ENCODE data around the gene MT1E.

MT1E gene

GRCh38 chr16:56588781-56589140, 36.8 kb upstream of the MT1E start (continued):
- no peak for TF ChIP-seq ZBTB11 (tag by site-specific recombination; conservative IDR thresholded peaks at IDR 0.05; ENCODE audit: low read depth)
- no peak for TF ChIP-seq ZSCAN16 (tag by site-specific recombination; IDR thresholded peaks at IDR 0.05)
- no peak for TF ChIP-seq ZNF211 (tag by site-specific recombination; IDR thresholded peaks at IDR 0.05; ENCODE audit: low read depth)
- TF ChIP-seq ZNF423 (tag by site-specific recombination; IDR thresholded peaks at IDR 0.05) = no peak
- no peak for TF ChIP-seq BCL11A (tag by site-specific recombination; IDR thresholded peaks at IDR 0.05; ENCODE audit: low read depth)

- POLR2A ChIA-PET = no interaction called here
- H3K27ac ChIP-seq (ENCODE audit: extremely low read depth, low read depth, low read length) = no peak within 1 kb of the TSS
- H3K36me3 ChIP-seq (ENCODE audit: control insufficient read depth in 2 of 2, insufficient read depth in 1 of 2, low read length in 2 of 2) = no peaks in the 10 kb centered on the region
- CTCF ChIA-PET = interaction anchor here (0.6 to 1.3 kb wide), 2 partner anchors 13 to 72 kb away, joined by 3 read pairs; no protein-coding TSS in a partner anchor
- H3K4me1 ChIP-seq (ENCODE audit: control insufficient read depth, insufficient read depth, low read length) = no peaks in the 10 kb centered on the region
- TF ChIP-seq ZNF426 (tag by site-specific recombination; IDR thresholded peaks at IDR 0.05) (no peak), ZBTB20 (tag by site-specific recombination; IDR thresholded peaks at IDR 0.05) (no peak), ZXDB (tag by site-specific recombination; IDR thresholded peaks at IDR 0.05) (no peak), GLI4 (tag by site-specific recombination; IDR thresholded peaks at IDR 0.05) (no peak), ZBTB7A (tag by site-specific recombination; IDR thresholded peaks at IDR 0.05; ENCODE audit: low read depth) (no peak), ZNF701 (tag by site-specific recombination; IDR thresholded peaks at IDR 0.05) (no peak), SP2 (tag by site-specific recombination; IDR thresholded peaks at IDR 0.05) (no peak), ZNF157 (tag by site-specific recombination; IDR thresholded peaks at IDR 0.05) (no peak), ZNF155 (tag by site-specific recombination; IDR thresholded peaks at IDR 0.05) (no peak), ZNF654 (tag by site-specific recombination; IDR thresholded peaks at IDR 0.05; ENCODE audit: low read depth) (no peak), ZNF670 (tag by site-specific recombination; IDR thresholded peaks at IDR 0.05; ENCODE audit: low read depth) (no peak), ZNF48 (tag by site-specific recombination; IDR thresholded peaks at IDR 0.05) (no peak), PATZ1 (tag by site-specific recombination; IDR thresholded peaks at IDR 0.05) (no peak), ZNF558 (tag by site-specific recombination; IDR thresholded peaks at IDR 0.05) (no peak), ZNF624 (tag by site-specific recombination; IDR thresholded peaks at IDR 0.05) (no peak), ZBTB48 (tag by site-specific recombination; IDR thresholded peaks at IDR 0.05) (no peak), SP3 (tag by site-specific recombination; IDR thresholded peaks at IDR 0.05) (no peak), ZNF394 (tag by site-specific recombination; IDR thresholded peaks at IDR 0.05; ENCODE audit: borderline replicate concordance) (no peak), ZNF473 (tag by site-specific recombination; IDR thresholded peaks at IDR 0.05) (no peak)
- TF ChIP-seq, protein P1, sequence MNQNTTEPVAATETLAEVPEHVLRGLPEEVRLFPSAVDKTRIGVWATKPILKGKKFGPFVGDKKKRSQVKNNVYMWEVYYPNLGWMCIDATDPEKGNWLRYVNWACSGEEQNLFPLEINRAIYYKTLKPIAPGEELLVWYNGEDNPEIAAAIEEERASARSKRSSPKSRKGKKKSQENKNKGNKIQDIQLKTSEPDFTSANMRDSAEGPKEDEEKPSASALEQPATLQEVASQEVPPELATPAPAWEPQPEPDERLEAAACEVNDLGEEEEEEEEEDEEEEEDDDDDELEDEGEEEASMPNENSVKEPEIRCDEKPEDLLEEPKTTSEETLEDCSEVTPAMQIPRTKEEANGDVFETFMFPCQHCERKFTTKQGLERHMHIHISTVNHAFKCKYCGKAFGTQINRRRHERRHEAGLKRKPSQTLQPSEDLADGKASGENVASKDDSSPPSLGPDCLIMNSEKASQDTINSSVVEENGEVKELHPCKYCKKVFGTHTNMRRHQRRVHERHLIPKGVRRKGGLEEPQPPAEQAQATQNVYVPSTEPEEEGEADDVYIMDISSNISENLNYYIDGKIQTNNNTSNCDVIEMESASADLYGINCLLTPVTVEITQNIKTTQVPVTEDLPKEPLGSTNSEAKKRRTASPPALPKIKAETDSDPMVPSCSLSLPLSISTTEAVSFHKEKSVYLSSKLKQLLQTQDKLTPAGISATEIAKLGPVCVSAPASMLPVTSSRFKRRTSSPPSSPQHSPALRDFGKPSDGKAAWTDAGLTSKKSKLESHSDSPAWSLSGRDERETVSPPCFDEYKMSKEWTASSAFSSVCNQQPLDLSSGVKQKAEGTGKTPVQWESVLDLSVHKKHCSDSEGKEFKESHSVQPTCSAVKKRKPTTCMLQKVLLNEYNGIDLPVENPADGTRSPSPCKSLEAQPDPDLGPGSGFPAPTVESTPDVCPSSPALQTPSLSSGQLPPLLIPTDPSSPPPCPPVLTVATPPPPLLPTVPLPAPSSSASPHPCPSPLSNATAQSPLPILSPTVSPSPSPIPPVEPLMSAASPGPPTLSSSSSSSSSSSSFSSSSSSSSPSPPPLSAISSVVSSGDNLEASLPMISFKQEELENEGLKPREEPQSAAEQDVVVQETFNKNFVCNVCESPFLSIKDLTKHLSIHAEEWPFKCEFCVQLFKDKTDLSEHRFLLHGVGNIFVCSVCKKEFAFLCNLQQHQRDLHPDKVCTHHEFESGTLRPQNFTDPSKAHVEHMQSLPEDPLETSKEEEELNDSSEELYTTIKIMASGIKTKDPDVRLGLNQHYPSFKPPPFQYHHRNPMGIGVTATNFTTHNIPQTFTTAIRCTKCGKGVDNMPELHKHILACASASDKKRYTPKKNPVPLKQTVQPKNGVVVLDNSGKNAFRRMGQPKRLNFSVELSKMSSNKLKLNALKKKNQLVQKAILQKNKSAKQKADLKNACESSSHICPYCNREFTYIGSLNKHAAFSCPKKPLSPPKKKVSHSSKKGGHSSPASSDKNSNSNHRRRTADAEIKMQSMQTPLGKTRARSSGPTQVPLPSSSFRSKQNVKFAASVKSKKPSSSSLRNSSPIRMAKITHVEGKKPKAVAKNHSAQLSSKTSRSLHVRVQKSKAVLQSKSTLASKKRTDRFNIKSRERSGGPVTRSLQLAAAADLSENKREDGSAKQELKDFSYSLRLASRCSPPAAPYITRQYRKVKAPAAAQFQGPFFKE (tag by site-specific recombination; IDR thresholded peaks at IDR 0.05; ENCODE audit: borderline replicate concordance) = no peak
- H3K9me3 ChIP-seq (ENCODE audit: control insufficient read depth, insufficient read depth, low read depth, low read length) = no peaks in the 10 kb centered on the region
- peak within 1 kb of the TSS; percentile 25 for H3K4me3 ChIP-seq (ENCODE audit: low read depth, low read length)
Measured at GRCh38 chr16:56589141-56590039, 36.2 kb upstream of the MT1E start, which contains the start of gene MT3. TSS of gene MT3 (plus strand) at chr16:56589528. CDS start at chr16:56589591, 63 bp downstream.

All from HEK293 (cell line).